Right lung (tissue), 10 donors: ENCODE measurements around the gene SGPL1. TPM values are rescaled to one million over a fixed set of nuclear protein-coding genes. Genes with fewer than 3 reads are reported as not detected.
"Not testable (repeated sequence)": the region's sequence is repeated elsewhere in the genome, so short reads cannot be mapped to it uniquely, and the experiment has no call there.

Source experiments
- DNase-seq, 2 donors: peaks; one replicate each; pipeline ENCODE4 v3.0.0-alpha.2; 2013
- long read RNA-seq, 8 donors: transcript quantifications; one replicate each; lab custom pipeline, GENCODE V29; 2026
- polyA plus RNA-seq, 5 donors: library from polyadenylated mRNA; unstranded; fragments of 120-200 nt; gene quantifications; one replicate each; pipeline versions ENCODE4 v1.2.1 to v1.2.3, GENCODE V29; 2013; ENCODE audit warnings: inconsistent platforms in 1 of 5, low replicate concordance in 1 of 5; ENCODE audit not compliant: insufficient read length in 5 of 5, insufficient read depth in 1 of 5

Gene SGPL1, protein sequence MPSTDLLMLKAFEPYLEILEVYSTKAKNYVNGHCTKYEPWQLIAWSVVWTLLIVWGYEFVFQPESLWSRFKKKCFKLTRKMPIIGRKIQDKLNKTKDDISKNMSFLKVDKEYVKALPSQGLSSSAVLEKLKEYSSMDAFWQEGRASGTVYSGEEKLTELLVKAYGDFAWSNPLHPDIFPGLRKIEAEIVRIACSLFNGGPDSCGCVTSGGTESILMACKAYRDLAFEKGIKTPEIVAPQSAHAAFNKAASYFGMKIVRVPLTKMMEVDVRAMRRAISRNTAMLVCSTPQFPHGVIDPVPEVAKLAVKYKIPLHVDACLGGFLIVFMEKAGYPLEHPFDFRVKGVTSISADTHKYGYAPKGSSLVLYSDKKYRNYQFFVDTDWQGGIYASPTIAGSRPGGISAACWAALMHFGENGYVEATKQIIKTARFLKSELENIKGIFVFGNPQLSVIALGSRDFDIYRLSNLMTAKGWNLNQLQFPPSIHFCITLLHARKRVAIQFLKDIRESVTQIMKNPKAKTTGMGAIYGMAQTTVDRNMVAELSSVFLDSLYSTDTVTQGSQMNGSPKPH
- polyA plus RNA-seq: 10 to 100 TPM; 39.8 to 51.0 (median 48.4) TPM
- long read RNA-seq, donor 1, full-length matches to known transcripts: 3 of 556 reads
- long read RNA-seq, donor 1, partial matches to known transcripts: 528 of 556 reads
- long read RNA-seq, donor 1, other reads (novel, unspliced or antisense): 25 of 556 reads
- long read RNA-seq, donor 2, full-length matches to known transcripts: 3 of 159 reads
- long read RNA-seq, donor 2, partial matches to known transcripts: 156 of 159 reads
- long read RNA-seq, donor 2, other reads (novel, unspliced or antisense): 0 of 159 reads
- long read RNA-seq, donor 3, full-length matches to known transcripts: 3 of 231 reads
- long read RNA-seq, donor 3, partial matches to known transcripts: 213 of 231 reads
- long read RNA-seq, donor 3, other reads (novel, unspliced or antisense): 15 of 231 reads
- long read RNA-seq, donor 4, full-length matches to known transcripts: 2 of 157 reads
- long read RNA-seq, donor 4, partial matches to known transcripts: 155 of 157 reads
- long read RNA-seq, donor 4, other reads (novel, unspliced or antisense): 0 of 157 reads
- long read RNA-seq, donor 5, full-length matches to known transcripts: 1 of 244 reads
- long read RNA-seq, donor 5, partial matches to known transcripts: 243 of 244 reads
- long read RNA-seq, donor 5, other reads (novel, unspliced or antisense): 0 of 244 reads
- long read RNA-seq, donor 6, full-length matches to known transcripts: 6 of 243 reads
- long read RNA-seq, donor 6, partial matches to known transcripts: 228 of 243 reads
- long read RNA-seq, donor 6, other reads (novel, unspliced or antisense): 9 of 243 reads
- long read RNA-seq, donor 7, full-length matches to known transcripts: 3 of 279 reads
- long read RNA-seq, donor 7, partial matches to known transcripts: 247 of 279 reads
- long read RNA-seq, donor 7, other reads (novel, unspliced or antisense): 29 of 279 reads
- long read RNA-seq, donor 8, full-length matches to known transcripts: 2 of 104 reads
- long read RNA-seq, donor 8, partial matches to known transcripts: 97 of 104 reads
- long read RNA-seq, donor 8, other reads (novel, unspliced or antisense): 5 of 104 reads

DNA sequence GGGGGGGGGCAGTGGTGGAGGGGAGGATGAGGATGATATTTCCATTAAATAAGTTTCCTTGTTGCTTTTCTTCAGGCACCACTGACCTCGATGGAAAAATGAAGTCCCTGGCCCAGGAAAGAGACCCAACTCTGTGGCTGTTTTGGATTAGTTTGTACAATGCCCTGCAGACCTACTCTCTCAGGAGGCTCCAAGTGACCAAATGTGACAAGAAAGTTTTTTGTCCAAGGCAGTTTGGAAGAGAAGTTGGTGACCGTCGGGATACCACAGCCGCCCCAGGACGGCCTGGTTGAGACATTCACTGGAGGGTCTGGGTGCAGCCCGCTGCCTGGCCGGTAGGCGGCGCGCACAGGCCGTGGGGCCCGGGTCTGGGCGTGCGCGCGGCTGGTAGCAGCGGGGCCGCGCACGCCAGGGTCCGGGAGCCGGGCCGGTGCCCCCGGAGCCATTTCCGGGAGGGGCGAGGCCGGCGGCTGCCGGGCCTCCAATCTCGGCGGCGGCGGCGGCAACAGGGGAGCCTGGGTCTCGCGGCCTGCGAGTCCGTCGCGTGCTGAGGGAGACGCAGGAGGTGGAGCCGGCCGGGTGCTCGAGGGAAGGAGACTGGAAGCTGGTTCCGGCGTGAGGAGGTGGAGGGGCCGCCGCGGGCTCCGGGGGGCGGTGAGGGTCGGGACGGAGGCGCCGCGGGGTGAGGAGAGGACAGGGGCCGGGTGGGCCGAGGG is at the start of gene SGPL1:
Gene SGPL1, plus strand, starts transcription at position 445 of the 716 bp plus-strand sequence. CDS start 906 bp downstream, outside the sequence.
- peak; percentile 81 to 86 for DNase-seq

- not testable (repeated sequence) for DNase-seq
Observed at GRCh38 chr10:70768026-70768685, 47.6 kb upstream of the SGPL1 start.

GRCh38 chr10:70769121-70769520 is 46.6 kb upstream of the SGPL1 start:
- DNase-seq: no peak

DNA sequence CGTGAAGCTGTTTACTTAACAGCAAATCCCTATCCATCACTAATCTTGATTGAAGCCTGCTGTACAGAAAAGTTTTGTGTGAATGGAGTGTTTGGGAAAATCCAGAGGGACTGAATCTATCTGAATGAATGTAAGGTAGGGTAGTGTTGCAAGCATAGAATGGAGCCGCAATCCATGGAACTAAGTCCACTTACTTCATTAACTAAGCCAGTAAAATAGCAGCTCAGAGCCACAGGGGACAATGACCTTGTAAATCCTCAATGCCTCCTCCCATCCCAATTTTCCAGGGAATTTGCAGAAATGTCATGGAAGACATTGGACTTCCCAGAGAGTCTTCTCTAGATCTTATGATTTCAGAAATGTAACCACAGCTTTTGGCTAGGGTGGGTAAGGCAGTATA is 45.7 kb upstream of the SGPL1 start:
- DNase-seq: no peak

- DNase-seq: not testable (repeated sequence)
Observed at GRCh38 chr10:70770516-70770915, 45.2 kb upstream of the SGPL1 start.

DNA sequence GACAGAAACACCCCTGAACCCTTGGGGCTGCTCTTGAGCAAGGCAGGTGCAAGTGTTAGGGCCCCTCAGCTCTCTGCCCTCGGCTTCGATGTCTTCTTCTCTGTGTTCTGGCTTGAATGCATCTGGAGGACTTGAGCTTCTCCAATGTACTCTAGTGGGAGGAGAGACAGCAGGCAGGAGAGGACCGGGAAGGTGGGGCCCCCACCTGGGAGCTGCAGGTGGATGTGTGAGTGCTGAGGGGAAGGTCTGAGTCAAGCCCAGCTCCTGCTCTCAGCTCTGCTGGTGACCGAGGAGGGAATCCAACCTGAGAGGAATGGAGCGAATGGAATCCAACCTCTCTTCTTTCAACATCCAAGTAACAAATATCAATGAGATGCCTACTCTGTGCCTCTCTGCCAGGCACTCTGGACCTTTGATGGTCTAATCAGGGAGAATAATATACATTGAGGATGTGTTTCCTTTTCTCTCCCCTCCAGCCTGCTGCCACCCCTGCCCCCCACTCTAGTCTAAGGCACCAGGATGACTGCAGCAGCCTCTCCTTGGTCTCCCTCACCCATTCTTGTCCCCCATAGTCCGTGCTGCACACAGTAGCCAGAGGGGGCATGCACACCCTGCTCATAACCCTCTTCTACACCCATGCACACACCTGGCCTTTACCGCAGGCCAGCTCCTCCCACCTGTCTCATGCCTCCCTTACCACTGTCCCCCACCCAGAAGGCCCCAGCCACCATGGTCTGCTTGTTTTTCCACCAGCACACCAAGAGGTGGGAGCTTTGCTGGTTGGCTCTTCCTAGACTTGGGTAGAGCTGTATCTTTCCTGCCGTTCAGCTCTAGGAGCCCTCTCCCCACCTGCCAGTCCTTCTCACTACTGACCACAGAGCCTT is 44.2 kb upstream of the SGPL1 start:
- no peak for DNase-seq

- no peak for DNase-seq
Observed at GRCh38 chr10:70772627-70773026, 43.1 kb upstream of the SGPL1 start.

DNA sequence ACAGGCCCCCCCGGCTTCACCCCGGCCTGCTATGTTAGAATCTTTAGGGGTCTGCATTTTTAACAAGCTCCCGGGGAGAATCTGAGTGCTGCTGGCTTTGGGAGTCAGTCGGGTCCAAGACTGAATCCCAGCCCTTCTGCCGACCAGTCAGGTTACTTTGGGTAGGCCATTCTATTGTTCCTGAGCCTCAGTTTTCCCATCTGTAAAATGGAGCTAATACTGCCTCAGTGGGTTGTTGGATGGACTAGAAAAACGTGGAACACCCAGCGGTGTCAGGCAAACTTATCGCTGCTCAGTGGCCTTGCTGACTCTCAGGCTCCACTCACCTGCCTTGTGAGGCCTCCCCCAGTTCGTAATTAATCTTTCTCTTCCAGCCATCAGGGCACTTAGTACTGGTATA is 42.3 kb upstream of the SGPL1 start:
- DNase-seq: no peak

GRCh38 chr10:70773965-70774809 is 41.6 kb upstream of the SGPL1 start:
- DNase-seq: no peak

- no peak for DNase-seq
Observed at GRCh38 chr10:70774810-70775678, 40.7 kb upstream of the SGPL1 start.

DNA sequence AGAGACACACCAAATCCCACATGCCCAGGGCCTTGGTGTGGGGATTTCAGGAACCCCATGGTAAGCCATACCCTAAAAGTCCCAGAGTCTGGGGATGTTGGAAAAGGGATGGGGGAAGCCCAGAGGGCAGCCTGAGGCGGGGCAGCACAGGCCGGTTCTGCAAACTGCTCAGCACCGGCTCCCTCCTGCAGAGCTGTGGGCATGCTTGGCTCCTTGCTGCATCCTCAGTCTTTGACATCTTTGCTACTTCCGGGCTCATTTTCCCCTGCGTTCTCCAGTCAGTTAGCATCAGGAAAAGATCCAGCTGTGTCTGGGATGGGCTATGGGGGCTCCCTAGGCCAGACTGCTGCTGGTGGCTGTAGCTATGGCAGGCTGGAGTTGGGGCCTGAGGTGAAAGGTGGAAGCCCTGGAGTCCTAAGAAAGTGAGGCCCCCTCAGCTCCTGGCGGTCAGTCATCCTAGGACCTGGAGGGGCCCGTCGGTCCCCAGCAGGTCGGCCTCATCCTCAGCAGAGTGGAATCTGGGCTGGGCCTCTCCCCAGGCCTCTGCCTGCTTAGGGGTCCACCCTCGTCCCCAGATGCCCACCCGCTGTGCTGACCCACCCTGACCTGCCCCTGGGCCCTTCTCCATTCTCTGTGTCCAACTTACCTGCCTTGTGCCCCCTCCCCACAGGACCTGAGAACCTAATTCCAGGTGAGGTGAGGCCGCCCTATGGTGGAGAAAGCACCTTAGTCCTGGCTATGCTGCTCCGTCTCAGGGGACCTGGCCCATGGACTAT is 39.9 kb upstream of the SGPL1 start:
- no peak for DNase-seq

DNA sequence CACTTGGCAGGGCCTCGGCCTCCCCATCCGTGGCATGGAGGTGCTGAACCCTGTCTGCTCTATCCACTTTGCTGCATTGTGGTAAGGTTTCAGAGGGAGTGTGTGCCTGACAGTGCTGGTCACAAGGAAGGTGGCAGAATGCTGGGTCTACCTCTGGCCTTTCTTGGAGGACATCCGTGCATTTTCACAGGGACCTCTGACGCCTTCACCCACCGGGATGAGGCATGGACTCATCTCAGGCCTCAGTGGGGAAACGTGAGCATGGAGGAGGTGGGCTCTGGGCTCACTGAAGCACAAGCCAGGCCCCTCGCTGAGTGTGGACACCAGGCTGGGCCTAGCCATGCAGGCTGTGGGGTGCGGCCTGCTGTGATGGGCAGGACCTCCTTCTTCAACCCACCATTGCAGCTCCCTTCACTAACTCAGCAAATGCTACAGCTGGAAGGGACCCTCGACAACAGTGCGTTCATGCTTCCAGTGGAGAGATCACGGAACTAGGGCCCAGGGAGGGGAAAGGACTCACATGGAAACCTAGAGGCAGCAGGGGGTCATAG is 39.2 kb upstream of the SGPL1 start:
- no peak for DNase-seq

GRCh38 chr10:70777063-70777875 is 38.5 kb upstream of the SGPL1 start:
- DNase-seq: no peak

GRCh38 chr10:70778267-70778924 is 37.4 kb upstream of the SGPL1 start:
- DNase-seq: no peak
